Stimulated activated CD4-positive, alpha-beta T cell treated with anti-CD3 and anti-CD28 coated beads, Interleukin-12 subunit alpha, Interleukin-12 subunit beta, amount 100 ng/mL, for 48 hours (primary cell): ENCODE measurements around the gene MSI2.

Experiments used
- DNase-seq, 3 donors: peaks; one replicate each; pipeline ENCODE4 v3.0.0-alpha.2; 2020; ENCODE audit warnings: low read depth in 2 of 3, low spot score in 1 of 3

Gene MSI2

GRCh38 chr17:57315061-57316015, 59.0 kb downstream of the MSI2 start:
- DNase-seq, result no peak

GRCh38 chr17:57316361-57316760, 60.0 kb downstream of the MSI2 start:
- no peak for DNase-seq

DNA sequence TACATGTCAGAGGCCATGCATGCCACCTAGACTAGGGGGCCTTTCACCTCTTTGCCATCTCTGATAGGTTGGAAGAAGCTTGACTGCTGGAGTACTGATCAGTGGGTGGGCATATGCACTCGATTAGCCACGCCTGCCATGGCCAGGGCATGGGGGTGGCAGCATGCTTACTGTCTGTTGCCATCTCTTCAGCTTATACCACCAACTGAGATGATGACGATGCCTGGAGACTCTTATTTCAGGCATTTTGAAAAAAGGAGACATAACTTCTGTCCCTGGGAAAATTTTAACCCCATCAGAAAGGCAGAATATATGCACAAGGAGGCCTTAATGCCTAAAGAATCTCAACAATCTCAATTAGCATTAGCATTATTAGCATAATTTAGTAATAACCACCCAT, 60.8 kb downstream of the MSI2 start:
- no peak for DNase-seq

DNA sequence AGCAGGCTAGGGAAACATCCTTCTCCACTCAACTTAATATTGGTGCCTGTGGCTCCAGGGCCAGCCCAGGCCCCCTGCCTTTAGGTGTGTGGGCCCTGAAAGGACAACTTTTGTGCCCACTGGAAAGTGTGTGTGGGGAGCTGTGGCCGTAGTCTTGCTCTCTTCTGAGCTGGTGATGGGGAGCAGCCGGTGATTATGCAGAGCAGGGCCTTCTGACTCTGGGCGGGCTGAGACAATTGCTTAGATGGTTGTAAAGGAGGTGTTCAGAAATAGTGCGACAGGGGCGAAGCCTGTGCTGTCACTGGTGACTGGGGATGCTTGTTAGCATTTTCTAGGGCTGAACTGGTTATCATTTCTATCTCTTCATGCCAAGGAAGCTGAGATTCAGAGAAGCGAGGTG, 62.6 kb downstream of the MSI2 start:
- no peak for DNase-seq

- DNase-seq, result no peak
Measured at GRCh38 chr17:57319806-57320205, 63.5 kb downstream of the MSI2 start.

GRCh38 chr17:57323391-57323790, 67.1 kb downstream of the MSI2 start:
- no peak for DNase-seq

- DNase-seq, result no peak
Measured at GRCh38 chr17:57324060-57324459, 67.7 kb downstream of the MSI2 start.

DNA sequence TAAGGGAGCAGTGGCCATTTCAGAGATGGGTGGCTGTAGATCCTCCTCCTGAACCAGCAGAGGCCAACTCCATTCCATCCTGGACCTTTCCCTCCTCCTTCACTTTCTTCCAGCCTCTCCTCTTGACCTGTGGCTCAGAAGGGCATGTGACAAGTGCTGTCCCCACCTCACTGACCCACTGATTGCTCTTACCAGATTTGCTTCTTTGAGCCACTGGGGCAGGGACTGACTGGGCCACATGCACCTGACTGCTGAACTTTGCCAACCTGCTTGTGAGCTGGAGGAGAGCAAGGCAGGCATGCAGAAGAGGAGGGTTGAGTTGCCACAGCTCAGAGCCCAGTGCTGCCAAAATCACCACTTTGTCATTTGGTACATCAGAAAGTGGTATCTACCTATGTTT, 68.3 kb downstream of the MSI2 start:
- DNase-seq, result no peak

GRCh38 chr17:57326336-57326735, 70.0 kb downstream of the MSI2 start:
- DNase-seq, result no peak

- no peak for DNase-seq
Measured at GRCh38 chr17:57326764-57327163, 70.4 kb downstream of the MSI2 start.

DNA sequence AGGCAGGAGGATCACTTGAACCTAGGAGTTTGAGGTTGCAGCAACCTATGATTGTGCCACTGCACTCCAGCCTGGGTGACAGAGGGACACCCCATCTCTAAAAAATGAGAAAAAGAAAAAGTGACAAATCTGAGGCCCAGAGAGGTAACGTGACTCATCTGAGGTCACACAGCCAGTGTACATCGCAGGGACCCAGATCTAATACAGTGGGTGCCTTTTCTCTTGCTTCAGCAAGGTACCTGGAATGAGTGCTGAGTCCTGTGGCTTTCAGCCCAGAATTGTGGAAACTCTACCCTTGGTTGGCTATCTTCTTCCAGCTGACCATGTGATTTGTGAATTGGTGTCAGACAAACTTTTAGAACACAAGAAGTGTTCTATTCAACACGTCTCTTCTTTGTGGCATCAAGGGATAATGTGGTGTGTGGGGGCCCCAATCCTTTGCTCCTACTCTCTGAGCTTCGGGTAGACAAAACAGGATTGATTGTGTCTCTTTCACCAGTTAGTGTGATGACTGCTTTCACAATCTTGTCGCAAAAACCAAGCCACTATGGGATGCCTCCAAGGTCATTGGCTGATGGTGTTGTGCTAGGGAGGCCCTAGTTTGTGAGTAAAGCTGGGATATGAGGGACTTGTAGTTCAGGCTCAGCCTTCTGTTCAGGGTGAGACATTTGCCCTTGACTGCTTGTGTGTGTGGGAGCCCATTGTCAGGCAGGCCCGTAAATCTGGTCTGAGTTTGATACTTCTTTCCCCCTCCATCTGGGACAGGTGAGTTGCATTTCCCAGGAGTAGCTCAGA, 71.0 kb downstream of the MSI2 start:
- DNase-seq, result no peak

DNA sequence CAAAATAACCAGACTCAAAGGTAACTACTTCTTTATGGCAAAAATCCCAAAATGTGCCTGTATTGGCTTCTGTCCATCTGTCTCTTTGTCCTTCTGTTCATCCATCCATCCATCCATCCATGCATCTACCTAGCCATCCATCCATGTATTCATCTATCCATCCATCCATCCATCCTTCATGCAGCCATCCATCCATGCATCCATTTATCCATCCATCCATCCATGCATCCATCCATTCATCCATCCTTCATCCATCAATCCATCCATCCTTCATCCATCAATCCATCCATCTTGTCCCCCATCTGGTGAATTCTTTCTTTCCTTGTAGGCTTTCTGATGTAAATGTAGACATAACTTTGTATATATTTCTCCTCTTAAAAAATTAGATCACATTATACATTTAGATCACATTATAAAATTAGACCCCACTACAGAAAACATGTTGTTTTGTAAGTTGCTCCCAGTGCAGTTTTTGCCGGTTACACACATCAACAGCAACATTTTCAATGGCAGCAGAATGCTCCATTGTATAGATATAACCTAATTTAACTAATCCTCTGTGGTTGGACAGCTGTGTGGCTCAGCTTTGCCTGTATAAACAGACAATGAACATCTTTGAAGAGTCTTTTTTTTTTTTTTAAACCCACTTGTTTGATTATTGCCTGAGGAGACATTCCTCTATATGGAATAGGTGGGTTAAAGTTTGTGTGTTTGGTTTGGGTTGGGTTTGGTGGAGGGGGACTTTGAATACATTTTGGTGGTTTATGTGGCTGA, 72.0 kb downstream of the MSI2 start:
- DNase-seq, result no peak

- DNase-seq, result no peak
Measured at GRCh38 chr17:57329380-57330214, 73.3 kb downstream of the MSI2 start.

GRCh38 chr17:57330587-57330986, 74.3 kb downstream of the MSI2 start:
- no peak for DNase-seq

- no peak for DNase-seq
Measured at GRCh38 chr17:57331423-57331822, 75.1 kb downstream of the MSI2 start.

- DNase-seq, result no peak
Measured at GRCh38 chr17:57332501-57332900, 76.2 kb downstream of the MSI2 start.

- DNase-seq, result no peak
Measured at GRCh38 chr17:57335195-57335792, 79.0 kb downstream of the MSI2 start.

- no peak for DNase-seq
Measured at GRCh38 chr17:57337390-57337789, 81.1 kb downstream of the MSI2 start.

- no peak for DNase-seq
Measured at GRCh38 chr17:57338257-57338914, 82.1 kb downstream of the MSI2 start.
